ENCODE results near the gene GPR87. TPM values are rescaled to one million over a fixed set of nuclear protein-coding genes. Genes with fewer than 3 reads are reported as not detected.

Gene GPR87
- total and polyA plus RNA-seq, 9 of the 15 experiments (the other 6 are each of a cell fraction or from before 2014, with no cell fraction given): not detected

DNA sequence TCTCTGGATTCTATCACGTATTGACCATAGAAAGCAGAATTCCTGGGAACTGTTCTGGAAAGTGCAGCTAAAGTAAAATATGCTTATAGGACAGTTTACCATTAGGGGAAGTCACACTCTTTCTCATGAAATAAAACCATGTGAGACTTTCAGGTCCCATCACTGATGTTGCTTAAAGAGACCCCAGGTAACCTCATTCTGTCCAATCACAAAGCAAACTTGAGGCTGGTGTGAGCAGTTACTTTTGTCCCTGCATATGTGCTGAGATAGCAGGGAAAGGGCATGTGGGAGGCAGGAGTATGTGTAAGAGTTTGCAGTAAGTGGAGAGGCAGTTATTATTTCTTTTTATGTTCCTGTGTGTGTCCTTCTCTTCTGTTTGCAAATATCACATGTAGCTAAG is 16.1 kb downstream of the GPR87 start:
- Histone ChIP-seq H3K9me3 (replicated peaks; ENCODE audit: control insufficient read depth, insufficient read depth, low read depth, low read length) (no peaks in the 10 kb centered on the region), H3K9me1 (ENCODE audit: control insufficient read depth, insufficient read depth, low read length) (no peaks in the 10 kb centered on the region), H3K4me2 (ENCODE audit: insufficient read depth, low read length) (no peak overlapping the region), H3K4me1 (replicated peaks in 1 of 2; ENCODE audit: control insufficient read depth in 2 of 2, insufficient read depth in 2 of 2, low read length in 2 of 2) (no peaks in the 10 kb centered on the region), H3K79me2 (ENCODE audit: control insufficient read depth, insufficient read depth, low read length) (no peaks in the 10 kb centered on the region), H2AFZ (ENCODE audit: low read depth, low read length) (no peak overlapping the region), H3K27ac (ENCODE audit: extremely low read depth, low read depth, low read length) (no peak overlapping the region), H3K4me3 (no peak overlapping the region), H3K27me3 (ENCODE audit: control insufficient read depth in 2 of 2, insufficient read depth in 2 of 2, low read length in 2 of 2) (peaks cover 3 to 9% of the 10 kb centered on the region in 2 experiments; a peak in 3 of 5 replicates), H4K20me1 (replicated peaks; ENCODE audit: control insufficient read depth, insufficient read depth, low read length) (no peaks in the 10 kb centered on the region; the same call in 1 of the 2 replicates), H3K9ac (ENCODE audit: insufficient read depth in 1 of 2, low read depth in 2 of 2, low read length in 2 of 2) (no peak overlapping the region), H3K36me3 (ENCODE audit: control insufficient read depth, insufficient read depth, low read length) (no peaks in the 10 kb centered on the region)
- CTCF ChIA-PET (ENCODE audit: low intra/inter-chr PET ratio): no interaction called here
- no peak for TF ChIP-seq OTX1 (CRISPR knock-in tag; IDR thresholded peaks at IDR 0.05)
- TF ChIP-seq ZNF316 (IDR thresholded peaks at IDR 0.05): peak; percentile 22; the same call in 1 of the 2 replicates
- TF ChIP-seq CREBBP (IDR thresholded peaks at IDR 0.05; ENCODE audit: low read depth, low read length): no peak
- DNase-seq (ENCODE audit: extremely low read depth in 1 of 4, low spot score in 3 of 4) (no peak), ATAC-seq (no peak), FAIRE-seq (no peak)
- in situ Hi-C loops (cut with MboI): no loop called here
- WGBS (ENCODE audit: insufficient coverage, low coverage, missing lambda C conversion rate): 0% methylated on average over 1 of the region's 1 CpG
- POLR2A ChIA-PET: interaction anchor here (0.6 to 0.7 kb wide), 2 partner anchors 9 to 40 kb away, joined by 3 read pairs; no protein-coding TSS in a partner anchor
- no TSS peak for BruUV-seq (replicated peaks)
- intact Hi-C loops (cut with micrococcal nuclease): no loop called here

DNA sequence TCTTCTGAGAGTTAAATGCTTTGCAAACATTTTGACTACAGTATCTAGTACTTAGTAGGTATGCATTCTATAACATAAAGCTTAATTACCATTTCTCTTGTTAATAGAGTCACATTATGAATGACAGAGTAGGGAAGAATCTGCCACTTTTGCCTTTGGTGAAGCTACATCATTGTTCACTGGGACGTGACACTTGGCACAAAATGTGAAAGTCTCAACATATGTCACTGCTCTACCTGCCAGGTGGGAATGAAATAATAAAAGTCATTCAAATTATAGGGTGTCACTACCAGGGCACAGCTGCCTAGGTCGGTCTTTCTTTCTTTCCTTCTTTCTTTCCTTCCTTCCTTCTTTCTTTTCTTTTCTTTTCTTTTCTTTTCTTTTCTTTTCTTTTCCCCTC is 17.6 kb downstream of the GPR87 start:
- H3K79me2 ChIP-seq (ENCODE audit: control insufficient read depth, insufficient read depth, low read length): no peaks in the 10 kb centered on the region
- no peaks in the 10 kb centered on the region; the same call in 1 of the 2 replicates for H4K20me1 ChIP-seq (replicated peaks; ENCODE audit: control insufficient read depth, insufficient read depth, low read length)
- intact Hi-C loops (cut with micrococcal nuclease) (no loop called here), in situ Hi-C loops (cut with MboI) (no loop called here)
- H3K9me3 ChIP-seq (replicated peaks; ENCODE audit: control insufficient read depth, insufficient read depth, low read depth, low read length): no peaks in the 10 kb centered on the region
- no TSS peak for BruUV-seq (replicated peaks)
- TF ChIP-seq TGIF2 (CRISPR knock-in tag; IDR thresholded peaks at IDR 0.05) (no peak), ZNF224 (CRISPR knock-in tag; IDR thresholded peaks at IDR 0.05) (no peak), BACH1 (tag; IDR thresholded peaks at IDR 0.05) (no peak), CHD4 (IDR thresholded peaks at IDR 0.05; ENCODE audit: insufficient read depth, insufficient replicate concordance, low read depth, low read length, poor library complexity, severe bottlenecking) (no peak), NFYB (IDR thresholded peaks at IDR 0.05; ENCODE audit: extremely low read depth, insufficient read length) (no peak), SMARCA5 (IDR thresholded peaks at IDR 0.05) (no peak), SUPT5H (IDR thresholded peaks at IDR 0.05) (no peak), ETS2 (tag; IDR thresholded peaks at IDR 0.05; ENCODE audit: borderline replicate concordance, poor library complexity, severe bottlenecking) (no peak), SMAD1 (IDR thresholded peaks at IDR 0.05; ENCODE audit: low read depth, low read length, partially characterized antibody) (no peak), POLR3A (IDR thresholded peaks at IDR 0.05; ENCODE audit: borderline replicate concordance, extremely low read depth, insufficient read depth, insufficient read length) (no peak)
- ChIA-PET POLR2A (no interaction called here), CTCF (ENCODE audit: low intra/inter-chr PET ratio) (no interaction called here)
- H3K9ac ChIP-seq (ENCODE audit: insufficient read depth in 1 of 2, low read depth in 2 of 2, low read length in 2 of 2): no peak overlapping the region
- FAIRE-seq (no peak), DNase-seq (ENCODE audit: extremely low read depth in 1 of 4, low spot score in 3 of 4) (no peak), ATAC-seq (no peak)
- no peaks in the 10 kb centered on the region for H3K9me1 ChIP-seq (ENCODE audit: control insufficient read depth, insufficient read depth, low read length)
- peaks cover 11 to 14% of the 10 kb centered on the region in 2 experiments; a peak in 4 of 5 replicates for H3K27me3 ChIP-seq (ENCODE audit: control insufficient read depth in 2 of 2, insufficient read depth in 2 of 2, low read length in 2 of 2)
- no peaks in the 10 kb centered on the region for H3K4me1 ChIP-seq (replicated peaks in 1 of 2; ENCODE audit: control insufficient read depth in 2 of 2, insufficient read depth in 2 of 2, low read length in 2 of 2)
- no peak overlapping the region for H3K27ac ChIP-seq (ENCODE audit: extremely low read depth, low read depth, low read length)
- H3K4me3 ChIP-seq: no peak overlapping the region
- no peak overlapping the region for H3K4me2 ChIP-seq (ENCODE audit: insufficient read depth, low read length)
- no peak overlapping the region for H2AFZ ChIP-seq (ENCODE audit: low read depth, low read length)
- WGBS (ENCODE audit: insufficient coverage, low coverage, missing lambda C conversion rate): 0% methylated on average over 1 of the region's 2 CpGs
- no peaks in the 10 kb centered on the region for H3K36me3 ChIP-seq (ENCODE audit: control insufficient read depth, insufficient read depth, low read length)

Data from K562 (cell line).